ENCODE results near the gene IFIT1B.
A peak's percentile ranks its signal among the peaks of the same experiment; 100 is the strongest.
"Not testable (repeated sequence)": the region's sequence is repeated elsewhere in the genome, so short reads cannot be mapped to it uniquely, and the experiment has no call there.

IFIT1B gene

GRCh38 chr10:89347701-89348457, 30.0 kb upstream of the IFIT1B start:
- no peak for DNase-seq (ENCODE audit: insufficient read length, low spot score)
- FAIRE-seq = no peak

- no peak for DNase-seq (ENCODE audit: insufficient read length, low spot score)
Measured at GRCh38 chr10:89348481-89348880, 29.4 kb upstream of the IFIT1B start.

GRCh38 chr10:89348975-89349374, 28.9 kb upstream of the IFIT1B start:
- DNase-seq (ENCODE audit: insufficient read length, low spot score) = no peak
- FAIRE-seq = no peak

More at GRCh38 chr10:89348481-89348880, 29.4 kb upstream of the IFIT1B start:
- no peak for FAIRE-seq

- DNase-seq (ENCODE audit: insufficient read length, low spot score); FAIRE-seq: not testable (repeated sequence)
Measured at GRCh38 chr10:89350631-89351315, 27.1 kb upstream of the IFIT1B start.

- DNase-seq (ENCODE audit: insufficient read length, low spot score) (no peak), FAIRE-seq (no peak)
Measured at GRCh38 chr10:89351412-89351779, 26.5 kb upstream of the IFIT1B start.

- DNase-seq (ENCODE audit: insufficient read length, low spot score) (peak; percentile 56), FAIRE-seq (peak; percentile 69)
Measured at GRCh38 chr10:89351780-89352597, 25.9 kb upstream of the IFIT1B start.

- FAIRE-seq = no peak
- no peak for DNase-seq (ENCODE audit: insufficient read length, low spot score)
Measured at GRCh38 chr10:89352802-89353201, 25.1 kb upstream of the IFIT1B start.

- no peak for FAIRE-seq
- DNase-seq (ENCODE audit: insufficient read length, low spot score) = no peak
Measured at GRCh38 chr10:89355394-89355931, 22.4 kb upstream of the IFIT1B start.

GRCh38 chr10:89357096-89357495, 20.8 kb upstream of the IFIT1B start:
- FAIRE-seq (no peak), DNase-seq (ENCODE audit: insufficient read length, low spot score) (no peak)

GRCh38 chr10:89357975-89358374, 19.9 kb upstream of the IFIT1B start:
- DNase-seq (ENCODE audit: insufficient read length, low spot score) = no peak
- no peak for FAIRE-seq

- DNase-seq (ENCODE audit: insufficient read length, low spot score) = no peak
Measured at GRCh38 chr10:89360157-89360556, 17.7 kb upstream of the IFIT1B start.

GRCh38 chr10:89362929-89363328, 14.9 kb upstream of the IFIT1B start:
- no peak for FAIRE-seq
- DNase-seq (ENCODE audit: insufficient read length, low spot score) = no peak

More at GRCh38 chr10:89360157-89360556, 17.7 kb upstream of the IFIT1B start:
- no peak for FAIRE-seq

GRCh38 chr10:89363729-89364442, 14.0 kb upstream of the IFIT1B start:
- DNase-seq (ENCODE audit: insufficient read length, low spot score) (no peak), FAIRE-seq (no peak)

GRCh38 chr10:89364531-89364930, 13.3 kb upstream of the IFIT1B start:
- FAIRE-seq (no peak), DNase-seq (ENCODE audit: insufficient read length, low spot score) (no peak)

- no peak for DNase-seq (ENCODE audit: insufficient read length, low spot score)
- FAIRE-seq = no peak
Measured at GRCh38 chr10:89367529-89367928, 10.3 kb upstream of the IFIT1B start.

GRCh38 chr10:89368129-89368528, 9.7 kb upstream of the IFIT1B start:
- FAIRE-seq (no peak), DNase-seq (ENCODE audit: insufficient read length, low spot score) (no peak)

GRCh38 chr10:89369156-89370105, 8.4 kb upstream of the IFIT1B start:
- DNase-seq (ENCODE audit: insufficient read length, low spot score) (peak; percentile 54), FAIRE-seq (no peak)

GRCh38 chr10:89371079-89371478, 6.8 kb upstream of the IFIT1B start:
- DNase-seq (ENCODE audit: insufficient read length, low spot score) = no peak
- FAIRE-seq = no peak

GRCh38 chr10:89371987-89372386, 5.9 kb upstream of the IFIT1B start:
- FAIRE-seq (no peak), DNase-seq (ENCODE audit: insufficient read length, low spot score) (no peak)
